ENCODE results near the gene NCBP3.
"Not testable (repeated sequence)": the region's sequence is repeated elsewhere in the genome, so short reads cannot be mapped to it uniquely, and the experiment has no call there.

Gene NCBP3

GRCh38 chr17:3880983-3881382, 34.9 kb upstream of the NCBP3 start:
- DNase-seq, result no peak

DNA sequence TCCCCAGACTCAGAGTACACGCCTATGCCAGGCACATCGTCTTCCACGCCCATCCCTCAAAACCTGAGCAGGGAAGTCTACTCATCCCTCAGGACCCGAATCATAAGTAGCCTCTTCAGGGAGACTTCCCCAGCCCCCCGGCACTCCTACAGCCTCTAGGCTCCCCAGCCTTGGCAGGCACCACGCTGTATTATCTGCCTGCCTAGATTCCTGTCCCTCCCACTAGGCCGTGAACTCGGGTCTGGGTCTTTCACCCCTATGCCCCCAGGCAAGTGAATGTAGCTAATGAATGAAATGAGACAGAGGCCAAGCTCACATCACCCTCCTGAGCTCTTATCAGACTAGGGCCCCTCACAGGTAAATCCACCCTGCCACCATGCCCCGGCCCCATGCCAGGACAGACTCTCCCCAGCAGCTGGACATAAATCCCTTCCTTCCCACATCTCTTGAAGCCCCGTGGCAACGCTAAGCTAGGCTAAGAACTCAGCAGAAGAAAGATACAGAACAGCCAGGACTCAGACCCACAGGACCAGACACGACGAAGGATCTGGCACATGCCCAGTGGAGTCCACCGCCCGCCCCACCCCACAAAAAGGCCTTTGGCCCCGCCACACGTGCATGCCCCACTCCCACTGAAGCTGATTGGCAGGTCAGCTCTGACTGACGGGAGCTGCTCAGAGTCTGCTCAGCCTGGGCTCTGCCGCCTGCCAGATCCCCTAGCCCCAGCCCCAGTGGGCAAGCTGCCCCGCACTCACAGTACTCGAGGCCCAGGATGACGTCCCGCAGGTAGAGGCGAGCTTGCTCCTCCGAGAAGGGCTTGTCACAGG, 33.8 kb upstream of the NCBP3 start:
- no peak for DNase-seq

GRCh38 chr17:3879186-3879585, 33.1 kb upstream of the NCBP3 start:
- peak; percentile 94 for DNase-seq

DNA sequence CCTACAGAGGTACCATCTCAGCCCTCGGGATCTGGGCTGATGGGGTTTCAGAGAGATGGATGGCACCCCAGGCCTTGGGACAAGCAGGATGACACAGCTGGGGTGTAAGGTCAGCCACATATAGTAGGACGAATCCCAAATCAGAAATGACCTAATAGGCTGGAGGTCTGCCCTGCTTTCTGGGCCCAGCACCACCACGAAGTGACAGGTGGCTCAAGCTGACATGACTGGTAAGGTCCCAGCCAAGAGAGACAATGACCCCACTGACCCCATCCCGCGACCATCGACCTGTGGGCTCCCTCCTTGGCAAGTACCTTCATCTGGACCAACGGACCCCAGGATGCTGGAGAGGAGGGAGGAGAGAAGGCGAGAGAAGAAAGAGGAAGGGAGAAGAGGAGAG, 31.2 kb upstream of the NCBP3 start:
- DNase-seq, result no peak

- no peak for DNase-seq
Measured at GRCh38 chr17:3875317-3875716, 29.3 kb upstream of the NCBP3 start.

- no peak for DNase-seq
Measured at GRCh38 chr17:3873862-3874261, 27.8 kb upstream of the NCBP3 start.

GRCh38 chr17:3870871-3871306, 24.8 kb upstream of the NCBP3 start:
- DNase-seq, result no peak

DNA sequence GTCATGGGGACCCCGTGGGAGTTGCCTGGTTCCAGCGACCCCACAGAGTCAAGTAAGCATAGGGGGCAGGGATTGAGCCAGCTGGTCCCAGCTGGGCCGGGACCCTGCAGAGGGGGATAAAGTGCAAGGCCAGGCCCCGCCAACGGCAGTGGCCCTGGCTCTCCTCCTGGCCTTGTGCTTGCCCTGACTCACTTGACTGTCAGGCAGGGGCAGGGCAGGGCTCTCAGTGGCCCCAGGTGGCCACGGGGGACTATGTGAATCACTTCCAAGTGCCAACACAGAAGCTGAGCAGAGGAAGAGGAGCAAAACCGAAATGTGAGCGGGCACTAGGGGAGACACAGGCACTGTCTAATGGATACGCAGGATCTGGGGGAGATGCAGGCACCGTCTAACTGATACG, 21.6 kb upstream of the NCBP3 start:
- DNase-seq, result no peak

DNA sequence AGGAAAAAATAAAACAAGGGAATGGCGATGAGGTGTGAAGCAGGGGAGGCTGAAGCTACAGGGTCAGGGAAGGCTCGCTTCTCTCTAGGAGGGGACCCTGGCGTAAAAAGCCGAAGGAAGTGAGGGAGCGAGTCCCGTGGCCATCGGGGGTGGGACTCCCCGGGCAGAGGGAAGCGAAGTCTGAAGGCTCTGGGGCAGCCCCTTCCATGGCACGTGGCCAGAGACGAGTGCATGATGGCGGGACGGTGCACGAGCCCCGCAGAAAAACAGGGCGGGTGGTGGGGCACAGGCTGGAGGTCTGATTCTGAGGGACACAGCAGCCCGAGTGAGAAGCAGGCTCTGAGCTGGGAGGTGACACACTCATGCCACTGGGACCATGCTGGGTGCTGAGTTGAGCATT, 21.1 kb upstream of the NCBP3 start:
- no peak for DNase-seq

DNA sequence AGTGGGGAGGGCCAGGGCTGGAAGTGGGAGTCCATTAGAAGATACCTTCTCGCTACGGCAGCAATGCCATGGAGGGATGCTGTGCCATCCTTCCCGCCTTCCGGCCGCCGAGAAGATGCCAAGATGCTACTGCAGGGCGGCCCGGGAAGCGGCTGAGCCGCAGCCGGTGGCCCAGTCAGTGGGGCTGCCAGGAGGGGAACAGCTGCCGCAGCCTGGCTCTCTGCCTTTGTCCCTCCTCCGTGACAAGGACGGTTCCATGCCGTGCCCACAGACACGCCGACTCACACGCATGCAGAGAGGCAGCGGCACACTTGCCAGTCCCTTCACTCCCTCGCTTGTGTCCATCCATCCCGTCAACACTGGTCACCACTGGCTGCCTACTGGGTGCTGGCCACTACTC, 20.2 kb upstream of the NCBP3 start:
- DNase-seq, result no peak

- DNase-seq, result no peak
Measured at GRCh38 chr17:3865176-3865575, 19.1 kb upstream of the NCBP3 start.

- no peak for DNase-seq
Measured at GRCh38 chr17:3864534-3864933, 18.5 kb upstream of the NCBP3 start.

DNA sequence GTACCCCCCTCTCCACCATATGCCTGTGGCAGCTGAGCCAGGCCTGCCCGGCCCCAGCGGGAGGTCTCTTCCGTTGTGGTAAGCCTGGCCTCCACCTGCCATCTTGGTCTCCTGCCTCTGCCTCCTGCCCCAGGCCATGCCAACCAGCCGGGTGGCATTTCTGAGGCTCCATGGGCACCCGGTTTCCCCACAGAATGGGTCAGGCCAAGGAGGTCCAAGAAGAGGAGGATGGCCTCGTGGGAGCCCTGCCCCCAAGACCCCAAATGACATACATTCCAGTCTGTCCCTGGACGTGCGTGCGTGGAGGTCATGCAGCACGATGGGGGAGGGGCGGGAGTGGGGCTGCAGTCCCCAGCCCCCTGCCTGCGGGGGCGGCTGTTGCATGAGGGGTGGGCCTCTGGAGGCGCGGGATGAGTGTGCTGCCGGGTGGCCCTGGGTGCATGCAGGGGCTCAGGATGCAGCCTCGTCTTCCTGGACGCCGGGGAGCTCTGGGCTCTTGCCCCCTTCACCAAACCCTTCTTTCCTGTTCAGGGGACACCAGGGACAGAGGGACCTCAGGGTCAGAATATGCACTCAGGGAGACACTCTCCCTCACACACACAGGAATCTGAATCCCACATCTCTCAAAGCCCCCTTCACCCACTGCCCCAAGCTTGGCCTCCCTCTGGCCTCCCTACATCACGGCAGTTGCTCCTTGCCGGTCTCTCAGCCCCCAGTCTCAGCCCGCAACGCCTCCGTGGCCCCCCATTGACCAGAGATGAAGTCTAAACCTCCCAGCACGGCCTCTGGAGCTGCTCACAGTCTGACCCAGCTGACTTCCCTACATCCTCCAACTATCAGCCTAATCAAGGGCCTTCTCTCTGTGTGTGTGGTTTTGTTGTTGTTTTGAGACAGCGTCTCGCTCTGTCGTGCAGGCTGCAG, 16.0 kb upstream of the NCBP3 start:
- no peak for DNase-seq

GRCh38 chr17:3860939-3861700, 15.1 kb upstream of the NCBP3 start:
- DNase-seq, result no peak

DNA sequence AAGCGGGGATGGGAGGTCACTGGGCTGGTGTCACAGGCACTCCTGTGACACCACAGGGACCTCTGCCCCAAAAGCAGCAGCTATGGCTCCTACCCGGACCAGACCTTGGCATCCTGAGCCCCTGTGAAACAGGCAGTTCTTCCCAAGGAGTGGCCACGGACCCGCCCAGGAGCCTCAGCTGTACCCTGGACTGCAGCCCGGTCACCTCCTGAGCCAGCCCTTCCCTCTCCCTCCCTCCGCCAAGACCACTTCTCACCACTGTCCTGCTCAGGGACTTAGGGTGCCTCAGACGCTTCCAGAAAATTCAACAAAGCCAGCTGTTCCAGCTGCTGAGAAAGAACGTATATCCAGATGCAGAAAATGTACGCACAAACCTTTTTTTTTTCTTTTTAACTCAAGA, 13.9 kb upstream of the NCBP3 start:
- no peak for DNase-seq

GRCh38 chr17:3857261-3858105, 11.4 kb upstream of the NCBP3 start:
- DNase-seq, result no peak

- not testable (repeated sequence) for DNase-seq
Measured at GRCh38 chr17:3854204-3854603, 8.2 kb upstream of the NCBP3 start.

GRCh38 chr17:3852561-3852960, 6.5 kb upstream of the NCBP3 start:
- no peak for DNase-seq

DNA sequence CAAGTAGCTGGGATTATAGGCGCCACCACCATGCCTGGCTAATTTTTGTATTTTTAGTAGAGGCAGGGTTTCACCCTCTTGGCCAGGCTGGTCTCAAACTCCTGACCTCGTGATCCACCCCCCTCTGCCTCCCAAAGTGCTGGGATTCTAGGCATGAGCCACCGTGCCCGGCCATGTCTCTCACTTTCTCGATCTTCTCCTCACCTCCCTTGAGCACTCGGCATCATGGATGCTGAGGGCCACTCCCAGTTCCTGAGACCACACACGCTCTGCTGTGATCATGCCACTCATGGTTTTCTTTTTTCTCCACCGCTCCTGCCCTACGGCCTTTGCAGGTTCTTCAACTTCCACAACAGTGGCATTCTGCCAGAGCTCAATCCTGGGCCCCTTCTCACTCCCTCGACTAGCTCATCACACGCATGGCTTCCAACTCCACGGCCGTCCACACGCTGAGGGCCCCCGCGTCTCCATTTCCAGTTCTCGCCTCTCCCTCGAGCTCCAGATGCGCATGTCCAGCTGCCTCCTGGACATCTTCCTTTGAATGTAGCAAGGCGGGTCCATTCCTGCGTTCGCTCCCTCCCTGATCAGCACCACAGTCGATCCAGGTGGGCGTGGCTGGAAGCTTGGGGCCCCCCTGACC, 5.5 kb upstream of the NCBP3 start:
- no peak for DNase-seq

- no peak for DNase-seq
Measured at GRCh38 chr17:3848229-3848835, 2.3 kb upstream of the NCBP3 start.

- DNase-seq, result no peak
Measured at GRCh38 chr17:3847165-3847670, 1.2 kb upstream of the NCBP3 start.

Data from NCI-H2171 treated with DMSO at 0.1 percent for 48 hours (cell line).